Activated CD4-positive, alpha-beta memory T cell treated with anti-CD3 and anti-CD28 coated beads, Interleukin-2, amount 10 ng/mL, durations not matched to agents 7 days and 5 days (primary cell): ENCODE results near the gene MAP3K21. TPM values are rescaled to one million over a fixed set of nuclear protein-coding genes. Genes with fewer than 3 reads are reported as not detected.

Experiments used
- CTCF ChIA-PET: fragments of 350-600 bp; sonication (Branson Sonifier 250); formaldehyde crosslinking; loops from one replicate; lab custom pipeline; 2021; ENCODE audit warnings: antibody characterized with exemption, inconsistent platforms; lab: Charles Lee
- POLR2A ChIA-PET: fragments of 350-600 bp; sonication (Branson Sonifier 250); formaldehyde crosslinking; loops from one replicate; lab custom pipeline; 2021; ENCODE audit warnings: antibody characterized with exemption; lab: Charles Lee
- DNase-seq: peaks from one replicate; pipeline ENCODE4 v3.0.0-alpha.2; 2020
- H3K27ac Mint-ChIP-seq: one replicate; pipeline ENCODE4 v1.8.0; 2021; ENCODE audit warnings: mild to moderate bottlenecking, mixed read lengths
- H3K27me3 Mint-ChIP-seq: one replicate; pipeline ENCODE4 v1.8.0; 2021; ENCODE audit warnings: mixed read lengths
- H3K36me3 Mint-ChIP-seq: one replicate; pipeline ENCODE4 v1.8.0; 2021; ENCODE audit warnings: low read depth, mixed read lengths
- H3K4me1 Mint-ChIP-seq: one replicate; pipeline ENCODE4 v1.8.0; 2021; ENCODE audit warnings: mixed read lengths
- H3K4me3 Mint-ChIP-seq: one replicate; pipeline ENCODE4 v1.8.0; 2021; ENCODE audit warnings: mild to moderate bottlenecking, mixed read lengths
- H3K9me3 Mint-ChIP-seq: one replicate; pipeline ENCODE4 v1.8.0; 2021; ENCODE audit warnings: mixed read lengths
- total RNA-seq, 2 experiments: library from RNA; stranded (reverse); gene quantifications; one replicate each; pipeline ENCODE4 v1.2.3, GENCODE V29; 2021

The MAP3K21 gene
- total RNA-seq, 2 experiments from 2014 or later, result 4.4 to 4.6 TPM

DNA sequence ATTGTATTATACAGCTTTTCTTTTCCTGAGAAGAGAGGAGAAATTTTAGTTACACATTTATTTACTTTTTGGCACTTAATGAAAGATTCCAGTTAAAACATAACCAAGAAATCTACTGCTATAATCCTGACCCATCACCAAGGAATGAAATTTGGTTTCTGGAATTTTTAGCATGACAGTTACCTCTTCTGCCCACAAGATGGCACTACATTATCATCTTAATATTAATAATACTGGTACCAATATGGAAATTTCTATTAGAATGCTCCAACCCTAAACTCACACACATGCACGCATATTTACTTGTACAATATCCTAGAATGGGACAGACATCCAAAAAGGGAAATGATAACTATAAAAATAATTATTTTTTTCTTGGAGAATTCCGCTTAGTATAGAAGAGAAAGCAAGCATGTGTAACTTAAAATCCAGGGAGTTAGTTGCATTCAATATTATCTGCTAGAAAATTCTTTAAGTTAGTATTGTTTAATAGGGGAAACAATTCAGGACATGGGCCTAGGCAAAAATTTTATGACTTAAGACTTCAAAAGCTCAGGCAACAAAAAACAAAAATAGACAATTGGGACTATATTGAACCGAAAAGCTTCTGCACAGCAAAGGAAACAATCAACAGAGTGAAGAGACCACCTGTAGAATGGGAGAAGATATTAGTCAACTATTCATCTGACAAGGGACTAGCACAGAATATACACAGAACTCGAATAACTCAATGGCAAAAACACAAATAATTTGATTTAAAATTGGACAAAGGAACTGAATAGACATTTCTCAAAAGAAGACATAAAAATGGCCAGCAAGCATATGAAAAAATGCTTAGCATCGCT, 37.4 kb downstream of the MAP3K21 start:
- no peaks in the 10 kb centered on the region for H3K9me3 Mint-ChIP-seq
- H3K36me3 Mint-ChIP-seq, result no peaks in the 10 kb centered on the region
- POLR2A ChIA-PET, result no interaction called here
- no peak for DNase-seq
- CTCF ChIA-PET, result interaction anchor here (0.7 to 2.2 kb wide), 9 partner anchors 8 to 703 kb away, joined by 3 to 9 read pairs (median 4); no protein-coding TSS in a partner anchor
- no peak overlapping the region for H3K4me3 Mint-ChIP-seq
- no peaks in the 10 kb centered on the region for H3K27me3 Mint-ChIP-seq
- H3K27ac Mint-ChIP-seq, result no peak overlapping the region
- peaks cover 17% of the 10 kb centered on the region for H3K4me1 Mint-ChIP-seq

DNA sequence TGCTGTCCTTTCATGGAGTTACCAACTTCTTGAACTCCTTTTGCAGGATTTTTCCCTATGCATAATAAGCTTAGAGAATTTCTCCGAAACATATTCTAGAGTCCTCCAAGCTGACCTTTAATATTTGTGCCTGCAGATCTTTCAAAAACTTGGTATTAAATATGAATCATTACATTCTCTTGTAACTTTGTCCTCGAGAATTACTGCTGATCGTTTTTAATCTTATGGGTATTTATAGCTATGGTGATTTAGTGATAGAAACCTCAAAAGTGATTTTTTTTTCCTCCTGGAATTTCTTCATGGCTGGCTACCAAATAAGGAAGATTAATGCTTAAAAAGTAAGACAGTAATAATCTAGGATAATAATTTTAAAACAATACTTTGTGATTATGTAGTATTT, 39.1 kb downstream of the MAP3K21 start:
- H3K27me3 Mint-ChIP-seq, result no peaks in the 10 kb centered on the region
- no peak overlapping the region for H3K4me3 Mint-ChIP-seq
- DNase-seq, result no peak
- peaks cover 13% of the 10 kb centered on the region for H3K4me1 Mint-ChIP-seq
- CTCF ChIA-PET, result interaction anchor here (0.5 to 1.6 kb wide), 6 partner anchors 8 to 699 kb away, joined by 3 to 5 read pairs (median 3); no protein-coding TSS in a partner anchor
- no peaks in the 10 kb centered on the region for H3K9me3 Mint-ChIP-seq
- no peaks in the 10 kb centered on the region for H3K36me3 Mint-ChIP-seq
- H3K27ac Mint-ChIP-seq, result no peak overlapping the region
- POLR2A ChIA-PET, result no interaction called here

DNA sequence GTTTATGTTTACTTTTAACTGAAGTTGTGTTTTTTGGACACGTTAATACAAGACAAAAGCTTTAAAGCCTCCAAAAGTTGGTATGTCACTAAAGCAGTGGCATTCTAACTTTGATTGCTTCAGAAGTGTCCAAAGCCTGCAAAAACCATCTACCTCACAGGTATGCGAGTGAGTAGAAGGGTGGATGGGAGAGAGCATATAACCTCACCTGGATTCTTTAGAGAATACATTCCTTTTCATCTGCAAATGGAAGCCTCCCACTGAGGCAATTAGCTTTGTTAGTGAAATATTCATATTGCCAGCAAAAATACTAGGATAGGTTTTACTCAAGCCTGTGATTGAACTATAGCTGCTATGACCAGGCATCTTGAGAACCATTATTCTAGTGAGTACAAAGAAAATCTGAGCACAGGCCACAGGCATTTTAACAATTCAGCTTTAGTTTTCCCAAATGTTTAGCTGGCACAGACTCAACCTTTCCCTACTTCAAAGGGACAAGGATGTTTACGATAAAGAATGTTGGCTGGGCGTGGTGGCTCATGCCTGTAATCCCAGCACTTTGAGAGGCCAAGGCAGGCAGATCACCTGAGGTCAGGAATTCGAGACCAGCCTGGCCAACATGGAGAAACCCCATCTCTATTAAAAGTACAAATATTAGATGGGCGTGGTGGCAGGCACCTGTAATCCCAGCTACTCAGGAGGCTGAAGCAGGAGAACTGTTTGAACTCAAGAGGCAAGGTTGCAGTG, 39.7 kb downstream of the MAP3K21 start:
- POLR2A ChIA-PET, result no interaction called here
- no peaks in the 10 kb centered on the region for H3K36me3 Mint-ChIP-seq
- no peak overlapping the region for H3K27ac Mint-ChIP-seq
- H3K4me3 Mint-ChIP-seq, result no peak overlapping the region
- CTCF ChIA-PET, result interaction anchor here (0.7 to 1.6 kb wide), 6 partner anchors 9 to 699 kb away, joined by 3 to 5 read pairs (median 3); no protein-coding TSS in a partner anchor
- no peaks in the 10 kb centered on the region for H3K27me3 Mint-ChIP-seq
- DNase-seq, result no peak
- H3K4me1 Mint-ChIP-seq, result peaks cover 18% of the 10 kb centered on the region
- H3K9me3 Mint-ChIP-seq, result no peaks in the 10 kb centered on the region

DNA sequence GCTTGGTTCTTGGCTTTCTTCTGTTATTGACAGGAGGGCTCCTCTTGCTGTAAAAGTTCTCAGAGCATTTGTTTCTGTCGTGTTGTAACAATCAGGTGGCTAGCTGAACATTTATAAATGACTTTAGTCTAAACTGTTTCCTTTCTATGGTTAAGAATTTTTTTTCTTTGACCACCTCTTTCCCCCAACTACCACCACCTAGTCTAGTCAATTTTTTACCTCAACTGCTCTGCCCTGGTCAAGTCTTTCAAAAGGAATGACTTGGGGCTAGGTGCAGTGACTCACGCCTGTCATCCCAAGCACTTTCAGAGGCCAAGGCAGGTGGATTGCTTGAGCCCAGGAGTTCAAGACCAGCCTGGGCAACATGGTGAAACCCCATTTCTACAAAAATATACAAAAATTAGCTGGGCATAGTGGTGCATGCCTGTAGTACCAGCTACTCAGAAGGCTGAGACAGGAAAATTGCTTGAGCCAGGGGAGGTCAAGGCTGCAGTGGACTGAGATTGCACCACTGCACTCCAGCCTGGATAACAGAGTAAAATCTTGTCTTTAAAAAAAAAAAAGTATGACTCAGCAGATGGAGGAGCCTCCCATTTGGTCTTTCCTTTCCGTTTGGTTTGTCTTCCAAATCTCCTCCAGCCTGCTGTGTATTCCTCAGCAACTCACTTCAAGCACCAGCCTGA, 40.7 kb downstream of the MAP3K21 start:
- CTCF ChIA-PET, result interaction anchor here (1.0 to 1.2 kb wide), 2 partner anchors 9 to 67 kb away, joined by 3 read pairs; no protein-coding TSS in a partner anchor
- Mint-ChIP-seq H3K4me3 (no peak overlapping the region), H3K9me3 (no peaks in the 10 kb centered on the region), H3K36me3 (no peaks in the 10 kb centered on the region), H3K27me3 (no peaks in the 10 kb centered on the region), H3K4me1 (peaks cover 28% of the 10 kb centered on the region), H3K27ac (no peak overlapping the region)
- POLR2A ChIA-PET, result no interaction called here
- no peak for DNase-seq

DNA sequence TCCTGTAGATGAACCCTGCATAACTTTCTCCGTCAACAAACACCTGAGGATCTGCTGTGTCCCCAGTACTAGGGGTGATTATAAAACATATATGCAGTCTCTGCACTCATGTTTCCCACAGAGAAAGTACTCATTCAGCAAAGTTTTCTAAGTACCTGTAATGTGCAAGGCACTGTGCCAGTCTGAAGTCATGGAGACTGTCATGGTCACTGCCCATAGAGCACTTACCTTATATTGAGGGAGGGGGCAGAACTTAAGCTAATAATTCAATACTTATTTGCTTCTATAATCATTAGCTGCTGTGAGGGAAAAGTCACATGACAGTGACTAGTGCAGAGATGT, 41.2 kb downstream of the MAP3K21 start:
- Mint-ChIP-seq H3K4me3 (no peak overlapping the region), H3K9me3 (no peaks in the 10 kb centered on the region), H3K27me3 (no peaks in the 10 kb centered on the region), H3K4me1 (peaks cover 33% of the 10 kb centered on the region), H3K27ac (no peak overlapping the region), H3K36me3 (peaks cover 2% of the 10 kb centered on the region)
- CTCF ChIA-PET, result interaction anchor here (0.7 to 1.2 kb wide), 2 partner anchors 23 to 68 kb away, joined by 3 read pairs; no protein-coding TSS in a partner anchor
- POLR2A ChIA-PET, result no interaction called here
- no peak for DNase-seq

DNA sequence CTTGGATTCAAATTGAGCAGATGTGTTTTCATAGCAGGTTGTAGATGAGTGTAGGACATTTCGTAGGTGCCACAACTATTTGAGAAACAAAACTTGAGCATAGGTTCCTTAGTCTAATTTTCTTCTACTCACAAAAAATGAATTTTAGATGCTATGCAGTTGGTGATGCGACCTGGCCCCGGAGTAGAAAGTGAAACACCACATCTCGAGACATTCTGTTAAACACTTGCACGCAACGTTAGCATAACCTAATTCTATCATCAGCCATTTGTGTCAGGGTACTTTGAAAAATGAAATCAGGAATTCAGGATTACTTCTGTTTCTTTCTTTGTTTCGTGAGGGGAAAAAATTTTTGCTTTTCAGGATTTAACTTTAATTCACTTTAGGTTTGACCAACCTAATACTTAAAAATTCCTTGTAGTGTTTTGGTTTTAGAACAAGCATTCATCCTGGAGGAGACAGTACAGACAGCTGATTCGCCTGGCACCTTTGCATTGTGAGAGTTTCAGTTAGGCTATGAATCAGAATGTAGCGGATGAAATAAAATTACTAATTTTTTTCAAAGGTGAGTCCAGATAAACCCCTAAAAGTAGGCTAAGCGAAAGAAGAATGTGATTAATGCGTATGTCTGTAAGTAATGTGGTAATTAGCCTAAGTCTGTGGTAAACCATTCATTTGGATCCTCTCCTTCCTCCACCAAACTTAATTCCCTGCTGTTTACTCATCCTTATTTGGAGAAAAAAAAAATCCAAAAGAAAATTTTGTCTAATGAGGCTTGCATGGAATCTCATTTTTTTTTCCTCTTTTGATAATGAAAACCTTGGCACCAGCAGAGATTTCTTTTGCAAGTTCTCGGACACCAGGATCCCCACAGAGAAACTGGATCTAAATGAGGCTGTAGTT, 44.9 kb downstream of the MAP3K21 start:
- H3K9me3 Mint-ChIP-seq, result no peaks in the 10 kb centered on the region
- peak overlapping the region; percentile 1 for H3K4me3 Mint-ChIP-seq
- no peaks in the 10 kb centered on the region for H3K27me3 Mint-ChIP-seq
- peak overlapping the region; percentile 8 for H3K27ac Mint-ChIP-seq
- CTCF ChIA-PET, result interaction anchor here (0.6 to 2.1 kb wide), 2 partner anchors 8 to 14 kb away, joined by 4 to 9 read pairs; no protein-coding TSS in a partner anchor
- H3K4me1 Mint-ChIP-seq, result peaks cover 43% of the 10 kb centered on the region
- H3K36me3 Mint-ChIP-seq, result peaks cover 6% of the 10 kb centered on the region
- POLR2A ChIA-PET, result interaction anchor here (1.0 kb wide), 1 partner anchor 16 kb away, joined by 4 read pairs; no protein-coding TSS in a partner anchor
- no peak for DNase-seq

DNA sequence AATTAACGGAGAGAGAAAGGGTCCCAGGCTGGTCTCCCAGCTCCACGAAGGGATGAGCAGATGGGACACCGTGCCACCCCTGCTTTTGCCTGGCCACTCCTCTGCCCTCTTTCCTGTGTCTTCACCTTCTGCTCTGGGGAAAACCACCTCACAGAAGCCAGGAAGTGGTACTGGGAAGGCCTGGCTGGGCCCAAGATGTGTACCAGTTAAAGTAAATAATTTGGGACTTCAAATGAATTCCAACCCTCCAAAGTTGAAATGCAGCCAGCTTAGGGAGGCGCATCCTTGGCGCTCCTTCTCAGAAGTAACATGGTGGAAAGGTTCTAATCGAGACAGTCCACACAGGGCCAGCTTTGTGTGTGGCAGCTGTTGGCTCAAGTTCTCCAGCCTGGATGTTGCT, 45.7 kb downstream of the MAP3K21 start:
- Mint-ChIP-seq H3K4me1 (peaks cover 39% of the 10 kb centered on the region), H3K27me3 (no peaks in the 10 kb centered on the region), H3K36me3 (peaks cover 6% of the 10 kb centered on the region), H3K9me3 (no peaks in the 10 kb centered on the region), H3K27ac (no peak overlapping the region), H3K4me3 (no peak overlapping the region)
- ChIA-PET POLR2A (interaction anchor here (1.0 kb wide), 1 partner anchor 17 kb away, joined by 4 read pairs; no protein-coding TSS in a partner anchor), CTCF (interaction anchor here (2.1 kb wide), 1 partner anchor 9 kb away, joined by 9 read pairs; no protein-coding TSS in a partner anchor)
- DNase-seq, result no peak

DNA sequence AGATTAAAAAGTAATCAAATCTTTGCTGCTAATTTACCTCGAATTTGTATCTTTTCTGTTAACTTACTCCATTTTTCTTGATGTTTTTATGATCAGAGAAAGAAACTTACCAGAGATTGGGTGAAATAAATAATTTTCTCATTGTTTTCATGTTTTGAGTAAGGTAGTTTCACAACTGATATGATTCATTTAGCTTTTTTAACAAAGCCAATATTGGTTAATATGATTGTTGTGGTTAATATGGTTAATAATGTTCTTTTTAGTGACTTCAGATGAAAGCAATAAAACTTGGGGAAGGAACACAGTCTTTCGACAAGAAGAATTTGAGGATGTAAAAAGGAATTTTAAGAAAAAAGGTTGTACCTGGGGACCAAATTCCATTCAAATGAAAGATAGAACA, 48.1 kb downstream of the MAP3K21 start:
- Mint-ChIP-seq H3K27me3 (no peaks in the 10 kb centered on the region), H3K4me1 (peaks cover 41% of the 10 kb centered on the region), H3K9me3 (no peaks in the 10 kb centered on the region), H3K4me3 (no peak overlapping the region), H3K27ac (no peak overlapping the region), H3K36me3 (peaks cover 6% of the 10 kb centered on the region)
- DNase-seq, result no peak
- POLR2A ChIA-PET, result no interaction called here
- CTCF ChIA-PET, result no interaction called here

DNA sequence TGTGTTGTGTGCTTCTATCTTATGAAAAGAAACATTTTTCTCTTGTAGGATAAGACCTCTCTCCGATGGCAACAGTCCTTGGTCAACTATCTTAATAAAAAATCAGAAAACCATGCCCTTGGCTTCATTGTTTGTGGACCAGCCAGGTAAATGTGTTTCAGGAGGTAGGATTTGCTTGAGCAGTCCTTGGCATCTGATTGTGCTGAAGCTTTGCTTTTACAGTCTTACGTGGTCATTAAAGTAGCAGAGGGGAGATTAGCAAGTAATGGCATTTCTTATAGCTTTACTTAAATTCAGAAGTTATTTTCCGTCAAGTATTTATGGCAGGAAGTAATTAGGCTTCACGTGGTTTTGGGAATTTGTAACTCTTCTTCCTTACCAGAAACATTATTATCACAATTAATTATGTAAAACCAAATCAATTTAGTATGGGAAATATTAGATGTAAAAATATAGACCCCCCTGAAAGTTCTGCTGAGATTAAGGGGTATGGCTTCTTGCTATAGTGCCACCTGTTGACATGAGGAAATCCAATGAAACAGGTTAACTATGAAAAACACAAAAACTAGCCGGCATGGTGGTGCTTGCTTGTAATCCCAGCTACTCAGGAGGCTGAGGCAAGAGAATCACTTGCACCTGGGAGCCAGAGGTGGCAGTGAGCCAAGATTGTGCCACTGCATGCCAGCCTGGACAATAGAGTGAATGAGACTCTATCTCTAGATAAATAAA, 49.0 kb downstream of the MAP3K21 start:
- ChIA-PET CTCF (interaction anchor here (1.2 kb wide), 1 partner anchor 9 kb away, joined by 3 read pairs; no protein-coding TSS in a partner anchor), POLR2A (no interaction called here)
- H3K27ac Mint-ChIP-seq, result no peak overlapping the region
- H3K36me3 Mint-ChIP-seq, result peaks cover 6% of the 10 kb centered on the region
- H3K4me3 Mint-ChIP-seq, result no peak overlapping the region
- no peaks in the 10 kb centered on the region for H3K9me3 Mint-ChIP-seq
- no peak for DNase-seq
- H3K27me3 Mint-ChIP-seq, result no peaks in the 10 kb centered on the region
- H3K4me1 Mint-ChIP-seq, result peaks cover 41% of the 10 kb centered on the region

DNA sequence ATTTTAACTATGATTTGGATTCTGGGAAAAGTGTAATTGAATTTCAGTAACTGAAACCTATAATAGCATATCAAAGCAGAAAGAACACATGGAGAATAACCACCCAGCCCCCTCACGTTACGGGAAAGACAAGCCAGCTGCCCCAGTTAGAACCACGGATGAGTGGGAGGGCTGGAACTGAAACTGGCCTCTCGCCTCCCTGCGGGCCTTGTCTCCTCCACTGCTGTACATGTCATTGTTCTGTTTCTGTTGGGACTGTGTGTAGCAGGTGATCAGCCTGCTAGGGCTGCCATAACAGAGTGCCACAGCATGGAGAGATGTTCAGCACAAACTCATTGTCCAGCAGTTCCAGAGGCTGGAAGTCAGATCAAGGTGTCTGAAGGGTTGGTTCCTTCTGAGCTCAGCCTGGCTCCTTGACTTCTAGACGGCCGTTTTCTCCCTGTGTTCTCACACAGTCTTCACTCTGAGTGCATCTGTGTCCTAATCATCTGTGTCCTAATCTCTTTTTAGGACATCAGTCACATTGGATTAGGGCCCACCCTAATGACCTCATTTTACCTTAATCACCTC, 52.4 kb downstream of the MAP3K21 start:
- H3K4me1 Mint-ChIP-seq, result peaks cover 19% of the 10 kb centered on the region
- H3K9me3 Mint-ChIP-seq, result no peaks in the 10 kb centered on the region
- ChIA-PET CTCF (no interaction called here), POLR2A (no interaction called here)
- H3K27me3 Mint-ChIP-seq, result no peaks in the 10 kb centered on the region
- peaks cover 13% of the 10 kb centered on the region for H3K36me3 Mint-ChIP-seq
- no peak overlapping the region for H3K4me3 Mint-ChIP-seq
- no peak overlapping the region for H3K27ac Mint-ChIP-seq
- DNase-seq, result no peak

DNA sequence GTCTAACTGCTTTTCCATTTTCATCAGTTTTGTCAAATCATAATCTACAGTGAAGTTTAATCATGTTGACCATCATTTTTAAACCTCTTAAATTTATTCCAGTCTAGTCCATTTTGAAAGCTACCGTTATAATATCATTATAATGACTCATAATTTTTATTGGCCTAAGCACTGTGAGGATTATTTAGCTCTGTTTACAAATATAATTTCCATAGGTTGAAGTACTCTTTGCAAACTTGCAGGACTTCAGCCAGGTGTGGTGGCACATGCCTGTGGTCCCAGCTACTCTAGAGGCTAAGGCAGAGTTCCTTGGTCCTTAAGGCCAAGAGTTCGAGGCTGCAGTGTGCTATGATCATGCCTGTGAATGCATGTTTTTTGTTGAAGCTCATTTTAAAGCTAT, 54.3 kb downstream of the MAP3K21 start:
- no peak for DNase-seq
- no peak overlapping the region for H3K4me3 Mint-ChIP-seq
- H3K27me3 Mint-ChIP-seq, result no peaks in the 10 kb centered on the region
- peaks cover 11% of the 10 kb centered on the region for H3K4me1 Mint-ChIP-seq
- CTCF ChIA-PET, result interaction anchor here (1.1 to 1.2 kb wide), 3 partner anchors 12 to 59 kb away, joined by 3 to 4 read pairs (median 3); no protein-coding TSS in a partner anchor
- no peak overlapping the region for H3K27ac Mint-ChIP-seq
- peaks cover 10% of the 10 kb centered on the region for H3K36me3 Mint-ChIP-seq
- POLR2A ChIA-PET, result no interaction called here
- H3K9me3 Mint-ChIP-seq, result no peaks in the 10 kb centered on the region
